ENCODE measurements around the gene FAM8A1. TPM values are rescaled to one million over a fixed set of nuclear protein-coding genes. Genes with fewer than 3 reads are reported as not detected.

The FAM8A1 gene
- polyA plus RNA-seq = 46.1 and 52.7 TPM in 2 replicates

GRCh38 chr6:17599877-17600526 is at the start of gene FAM8A1:
Gene FAM8A1 (plus strand): TSS chr6:17600302. CDS start chr6:17600410, 108 bp downstream.

Other genes starting within 250 kb of the FAM8A1 start
- 157 and 233 TPM in 2 replicates for gene CAP2, start 206.7 kb upstream of the FAM8A1 start, polyA plus RNA-seq
- 9.6 and 15.6 TPM in 2 replicates for gene NUP153, start 106.6 kb downstream of the FAM8A1 start, polyA plus RNA-seq

Data from Purkinje cell (primary cell).